AG09309 (cell line): ENCODE measurements around the gene GART.
"Not testable (repeated sequence)": the region's sequence is repeated elsewhere in the genome, so short reads cannot be mapped to it uniquely, and the experiment has no call there.

Experiments
- DNase-seq: peaks from one replicate; pipeline ENCODE4 v3.0.0-alpha.2; 2010; ENCODE audit warnings: low read depth
- H3K4me3 ChIP-seq: 2 replicates; pipeline ENCODE4 v1.5.1; 2011; ENCODE audit warnings: mild to moderate bottlenecking, low read depth, low read length, moderate library complexity; ENCODE audit not compliant: control insufficient read depth
- TF ChIP-seq, protein P1 (sequence below): IDR thresholded peaks from 2 replicates; pipeline ENCODE4 v1.5.1; 2011; ENCODE audit warnings: mild to moderate bottlenecking, low read depth, low read length, inconsistent platforms; ENCODE audit not compliant: insufficient read depth, control insufficient read depth; ENCODE audit errors: missing control alignments

Gene GART

DNA sequence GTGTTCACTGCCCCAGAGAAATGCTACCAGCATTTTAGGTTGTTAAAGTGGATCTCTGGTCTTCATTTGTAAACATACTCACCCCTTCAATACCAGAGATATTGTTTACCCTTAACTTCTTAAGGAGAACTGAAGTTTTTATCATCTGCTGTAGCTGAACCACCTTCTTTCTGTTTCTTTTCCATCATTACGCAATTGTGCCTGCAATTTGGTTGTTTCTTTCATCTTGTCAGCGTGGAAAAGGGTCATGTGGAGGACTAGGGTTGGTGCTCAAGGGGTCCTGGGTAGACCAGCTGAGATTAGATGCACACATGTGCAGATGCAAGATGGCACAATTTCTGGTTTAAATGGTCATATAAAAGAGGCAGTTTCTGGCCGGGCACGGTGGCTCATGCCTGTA, 23.0 kb downstream of the GART start:
- H3K4me3 ChIP-seq: no peak overlapping the region
- TF ChIP-seq, protein P1, sequence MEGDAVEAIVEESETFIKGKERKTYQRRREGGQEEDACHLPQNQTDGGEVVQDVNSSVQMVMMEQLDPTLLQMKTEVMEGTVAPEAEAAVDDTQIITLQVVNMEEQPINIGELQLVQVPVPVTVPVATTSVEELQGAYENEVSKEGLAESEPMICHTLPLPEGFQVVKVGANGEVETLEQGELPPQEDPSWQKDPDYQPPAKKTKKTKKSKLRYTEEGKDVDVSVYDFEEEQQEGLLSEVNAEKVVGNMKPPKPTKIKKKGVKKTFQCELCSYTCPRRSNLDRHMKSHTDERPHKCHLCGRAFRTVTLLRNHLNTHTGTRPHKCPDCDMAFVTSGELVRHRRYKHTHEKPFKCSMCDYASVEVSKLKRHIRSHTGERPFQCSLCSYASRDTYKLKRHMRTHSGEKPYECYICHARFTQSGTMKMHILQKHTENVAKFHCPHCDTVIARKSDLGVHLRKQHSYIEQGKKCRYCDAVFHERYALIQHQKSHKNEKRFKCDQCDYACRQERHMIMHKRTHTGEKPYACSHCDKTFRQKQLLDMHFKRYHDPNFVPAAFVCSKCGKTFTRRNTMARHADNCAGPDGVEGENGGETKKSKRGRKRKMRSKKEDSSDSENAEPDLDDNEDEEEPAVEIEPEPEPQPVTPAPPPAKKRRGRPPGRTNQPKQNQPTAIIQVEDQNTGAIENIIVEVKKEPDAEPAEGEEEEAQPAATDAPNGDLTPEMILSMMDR: no peak
- no peak for DNase-seq

DNA sequence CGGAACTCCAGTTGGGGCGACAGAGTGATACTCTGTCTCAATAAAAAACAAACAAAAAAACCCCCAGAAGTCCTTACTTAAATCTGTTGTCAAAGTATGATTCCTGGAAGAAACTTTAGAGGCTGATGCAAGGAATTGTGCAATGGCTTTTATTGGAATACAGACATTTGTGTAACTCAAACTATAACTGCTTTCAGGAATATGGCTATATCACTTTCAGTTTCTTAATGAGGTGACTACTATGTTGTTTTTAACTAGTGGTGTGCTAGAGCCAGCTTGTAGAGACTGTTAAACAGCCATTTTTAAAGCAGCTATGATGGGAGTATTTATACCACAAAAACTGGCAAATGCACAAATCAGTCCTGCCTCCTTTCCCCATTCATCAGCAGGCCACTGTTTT, 27.7 kb downstream of the GART start:
- TF ChIP-seq, protein P1: no peak
- H3K4me3 ChIP-seq: no peak overlapping the region
- DNase-seq: peak; percentile 63

DNA sequence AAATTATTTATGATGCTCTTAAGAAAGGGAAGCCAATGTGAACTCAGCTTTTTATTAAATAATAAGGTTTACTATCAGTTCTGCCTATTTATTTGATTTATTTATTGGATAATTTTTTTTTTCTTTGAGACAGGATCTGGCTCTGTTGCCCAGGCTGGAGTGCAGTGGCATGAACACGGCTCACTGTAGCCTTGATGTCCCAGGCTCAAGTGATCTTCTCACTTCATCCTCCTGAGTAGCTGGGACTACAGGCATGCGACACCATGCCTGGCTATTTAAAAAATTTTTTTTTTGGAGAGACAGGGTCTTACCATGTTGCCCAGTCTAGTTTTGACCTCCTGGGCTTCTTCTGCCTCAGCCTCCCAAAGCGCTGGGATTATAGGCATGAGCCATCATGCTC, 29.4 kb downstream of the GART start:
- TF ChIP-seq, protein P1: no peak
- no peak for DNase-seq

DNA sequence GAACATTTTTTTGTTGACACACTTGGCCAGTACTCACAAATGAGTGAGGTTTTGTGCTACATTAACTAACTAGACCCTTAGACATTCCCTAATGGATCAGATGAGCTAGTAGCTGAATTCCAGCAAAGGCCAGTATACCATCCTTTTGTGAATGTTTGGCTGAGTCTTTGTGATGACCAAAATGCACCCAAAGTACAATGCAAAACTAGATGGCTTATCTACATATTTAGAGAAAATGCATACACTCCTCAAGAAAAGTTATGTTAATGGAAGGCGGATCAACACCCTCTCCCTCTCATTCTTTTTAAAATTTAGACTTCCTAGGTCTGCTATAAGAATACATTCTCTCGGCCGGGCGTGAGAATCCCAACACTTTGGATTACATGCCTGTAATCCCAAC, 30.3 kb downstream of the GART start:
- H3K4me3 ChIP-seq: no peak overlapping the region
- DNase-seq: no peak
- TF ChIP-seq, protein P1: no peak

More for the DNA sequence above, 29.4 kb downstream of the GART start:
- H3K4me3 ChIP-seq: no peak overlapping the region

DNA sequence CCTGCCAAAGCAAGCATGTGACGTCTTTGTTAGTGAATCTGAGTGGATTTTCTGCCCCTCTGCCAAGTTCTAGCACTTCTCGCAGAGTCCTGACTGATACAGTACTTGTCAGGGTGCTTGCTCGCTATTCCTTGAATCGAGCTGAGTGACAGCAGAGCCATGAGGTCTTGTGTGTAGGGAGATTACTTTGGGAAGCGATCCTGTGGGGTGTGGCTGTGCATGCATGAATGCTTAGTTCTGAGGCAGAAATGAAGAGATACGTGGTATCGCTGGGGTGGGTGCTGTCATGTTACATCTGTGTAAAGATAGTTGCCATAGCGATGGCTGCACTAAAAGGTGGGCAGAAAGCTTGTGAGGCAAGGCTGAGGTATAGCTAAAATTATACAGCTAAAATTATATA, 31.1 kb downstream of the GART start:
- no peak for DNase-seq
- TF ChIP-seq, protein P1: no peak
- H3K4me3 ChIP-seq: no peak overlapping the region

DNA sequence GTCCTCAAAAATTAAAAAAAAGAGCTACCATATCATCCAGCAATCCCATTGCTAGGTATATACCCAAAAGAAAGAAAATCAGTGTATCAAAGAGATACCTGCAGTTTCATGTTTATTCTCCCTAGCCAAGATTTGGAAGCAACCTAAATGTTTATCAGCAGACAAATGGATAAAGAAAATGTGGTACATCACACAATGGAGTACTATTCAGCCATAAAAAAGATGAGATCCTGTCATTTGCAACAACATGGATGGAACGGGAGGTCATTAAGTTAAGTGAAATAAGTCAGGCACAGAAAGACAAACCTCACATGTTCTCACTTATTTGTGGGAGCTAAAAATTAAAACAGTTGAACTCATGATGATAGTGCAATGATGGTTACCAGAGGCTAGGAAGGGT, 34.9 kb downstream of the GART start:
- not testable (repeated sequence) for DNase-seq, H3K4me3 ChIP-seq

DNA sequence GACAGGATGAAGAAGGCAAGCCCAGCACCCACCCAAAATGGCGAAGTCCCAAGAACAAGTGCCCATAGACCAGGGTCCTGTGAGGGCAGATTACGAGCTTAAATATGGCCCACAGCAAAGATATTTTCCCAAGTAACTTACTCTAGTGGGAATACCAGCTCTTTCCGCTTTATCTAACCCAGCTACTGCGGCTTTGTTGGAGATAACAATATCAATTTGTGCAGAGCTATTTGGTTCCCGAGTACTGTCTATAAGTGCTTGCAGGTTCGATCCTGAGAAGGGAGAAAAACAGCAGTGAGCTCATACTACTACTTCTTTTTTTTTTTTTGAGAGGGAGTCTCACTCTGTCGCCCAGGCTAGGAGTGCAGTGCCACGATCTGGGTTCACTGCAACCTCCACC, 36.1 kb downstream of the GART start:
- H3K4me3 ChIP-seq: no peak overlapping the region
- TF ChIP-seq, protein P1: no peak
- no peak for DNase-seq
